Heart left ventricle (tissue), 16 donors: ENCODE measurements around the gene GPRC5B. TPM values are rescaled to one million over a fixed set of nuclear protein-coding genes. Genes with fewer than 3 reads are reported as not detected.

ENCODE experiments used
- ATAC-seq, 4 donors: fragments of 200-7000 bp; cut with Tn5 transposase; one replicate each; pipeline ENCODE4 v1.9.1; 2020 to 2022; ENCODE audit warnings: moderate library complexity in 4 of 4, mild to moderate bottlenecking in 3 of 4, moderate number of reproducible peaks in 1 of 4
- DNase-seq, 5 donors: peaks; one replicate each; pipeline ENCODE4 v3.0.0-alpha.2; 2020
- H3K27ac ChIP-seq, 12 donors: fragments of 200-600 bp; sonication (generic) in 4 of 12; one replicate each; pipeline versions ENCODE4 v1.5.0 to v1.8.0; 2016 to 2022; ENCODE audit warnings: mild to moderate bottlenecking in 2 of 12
- H3K27me3 ChIP-seq, 9 donors: fragments of 200-600 bp; sonication (generic) in 2 of 9; one replicate each; pipeline versions ENCODE4 v1.5.1 to v1.8.0; 2016 to 2022; ENCODE audit warnings: mild to moderate bottlenecking in 3 of 9
- H3K36me3 ChIP-seq, 9 donors: fragments of 200-600 bp; sonication (generic) in 2 of 9; one replicate each; pipeline versions ENCODE4 v1.5.0 to v1.8.0; 2018 to 2022; ENCODE audit warnings: mild to moderate bottlenecking in 2 of 9
- H3K4me1 ChIP-seq, 12 donors: fragments of 200-600 bp; sonication (generic) in 4 of 12; one replicate each; pipeline versions ENCODE4 v1.5.0 to v1.8.0; 2016 to 2022; ENCODE audit warnings: mild to moderate bottlenecking in 3 of 12
- H3K4me3 ChIP-seq, 12 donors: fragments of 200-600 bp; sonication (generic) in 4 of 12; one replicate each; pipeline versions ENCODE4 v1.5.0 to v1.8.0; 2017 to 2022; ENCODE audit warnings: mild to moderate bottlenecking in 9 of 12, moderate library complexity in 4 of 12
- H3K9me3 ChIP-seq, 12 donors: fragments of 200-600 bp; sonication (generic) in 4 of 12; one replicate each; pipeline versions ENCODE4 v1.5.0 to v1.8.0; 2016 to 2022; ENCODE audit warnings: mild to moderate bottlenecking in 1 of 12
- POLR2A ChIP-seq, 2 donors: fragments of 450-650 bp; IDR thresholded peaks; one replicate each; pipeline ENCODE4 v1.6.1; 2017; ENCODE audit warnings: antibody characterized with exemption in 2 of 2, mild to moderate bottlenecking in 2 of 2, moderate library complexity in 2 of 2
- WGBS, 4 donors: extraction: QIAGEN DNeasy Blood & Tissue Kit in 2 of 4; methylation state at CpG; one replicate each; pipeline versions ENCODE4 v1.1.5 to v1.1.7; 2013 to 2018; 5-methylcytosine and 5-hydroxymethylcytosine counted together
- intact Hi-C, 10 donors: fragments of 100-400 bp; cut with DNase I; formaldehyde crosslinking; loops; one replicate each; pipeline versions ENCODE4 v1.11.1 to v1.14.2; 2022
- polyA plus RNA-seq, 2 donors: library from polyadenylated mRNA; stranded (reverse); fragments of 200-250 nt; gene quantifications; one replicate each; pipeline ENCODE4 v1.2.3, GENCODE V29; 2013
- total RNA-seq, 9 donors: library from RNA; depleted of rRNA in 2 of 9; stranded (reverse); fragments of >200 nt in 2 of 9; fragmentation: NEBNext Ultra II Directional in 3 of 9; extraction: Animal tissue kit (Norgen Biotek cat#: 25700) in 3 of 9; gene quantifications; one replicate each; pipeline versions ENCODE4 v1.1.0 to v1.2.4, GENCODE V29; 2016 to 2023
- TF ChIP-seq, protein P1 (sequence below), 12 donors: fragments of 200-600 bp; sonication (generic) in 4 of 12; IDR thresholded peaks; one replicate each; pipeline versions ENCODE4 v1.5.0 to v1.8.0; 2018 to 2022; ENCODE audit warnings: antibody characterized with exemption in 12 of 12, mild to moderate bottlenecking in 5 of 12
- donor health status: ischemic (EF 13 %, LVEDD 7.1; RV severe dilation, severe dysfunction).
- donor health status: healthy with polysubstance abuse.
- donor health status: DM: no; HTN: yes; CAD: no.
- donor health status: DM: no; HTN: no; CAD: no.
- donor health status: ischemic (EF 25% LVEDD 6.9; RV normal size, moderate dysfunction).
- donor health status: ischemic (EF 25% LVEDD 5.7; RV mildly dilated, moderate dysfunction).
- donor health status: healthy.
- donor health status: DM: yes; HTN: yes; CAD: no.
- donor health status: ischemic (EF 35%, LVEDD 5.7; RV mildly dilated, moderate dysfunction).
- donor health status: nonischemic (EF 11% LVEDD 7.7; RV severe dilation, severe dysfunction).
- donor health status: DM: yes; HTN: yes; CAD: no.
- donor health status: PGD.
- donor health status: ischemic (EF 29% LVEDD 5.4; RV normal size, mild dysfunction).
- donor health status: nonischemic (EF 23%, LVEDD 6.1; RV moderate dilation, normal function).

GPRC5B gene
- total and polyA plus RNA-seq, 11 donors = 43.0 to 104 (median 77.9) TPM

DNA sequence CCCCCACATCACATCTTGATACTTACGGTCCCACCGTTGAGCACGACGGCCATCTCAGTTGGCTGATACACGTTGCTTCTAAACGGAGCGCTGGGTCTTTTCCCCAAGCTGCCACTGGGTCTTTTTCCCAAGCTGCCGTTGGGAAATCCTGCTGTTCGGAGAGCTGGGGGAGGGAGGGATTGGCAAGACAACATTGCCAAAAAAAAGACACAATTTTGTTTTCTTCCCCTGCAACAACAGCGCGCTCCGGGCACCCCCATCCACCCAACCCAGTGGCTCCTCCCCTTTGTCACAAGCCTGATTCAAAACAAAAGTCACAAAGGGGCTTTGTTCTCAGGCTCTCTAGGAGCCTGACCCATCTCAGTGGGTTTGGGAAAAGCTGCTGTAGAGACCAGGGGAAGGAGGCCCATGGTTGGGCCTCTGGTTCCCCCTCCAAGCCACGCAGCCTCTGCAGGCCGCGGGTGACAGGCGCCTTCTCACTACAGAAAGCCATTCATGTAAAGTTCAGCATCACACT, 22.8 kb downstream of the GPRC5B start:
- peaks cover 0 to 93% (median 44%) of the 10 kb centered on the region in 9 donors for H3K36me3 ChIP-seq

DNA sequence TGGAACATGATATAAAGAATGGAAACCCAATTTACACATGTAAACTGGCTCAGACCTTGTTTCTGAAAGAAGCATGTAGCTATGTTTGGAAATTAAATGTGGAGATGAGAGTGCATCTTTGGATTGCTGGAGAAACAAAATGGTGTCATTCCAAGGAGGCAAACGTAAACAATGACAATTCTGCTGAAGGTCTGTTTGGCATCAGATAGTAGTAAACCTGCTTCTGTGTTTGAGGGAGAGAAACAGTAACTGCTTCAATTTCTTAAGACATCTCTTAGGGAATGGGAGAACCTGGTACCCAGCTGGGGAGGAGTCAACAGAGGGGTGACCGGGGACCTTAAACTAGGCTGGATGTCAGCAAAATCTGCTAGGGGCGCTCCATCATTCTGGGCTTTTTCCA, 23.5 kb downstream of the GPRC5B start:
- ATAC-seq = no peak
- H3K4me3 ChIP-seq = peak overlapping the region in 6 of 12 donors; percentile 27 to 41 (median 30)
- intact Hi-C loops = loop anchor here in 1 of 10 donors (5.0 to 10.0 kb wide), 2 partner anchors 46 to 94 kb away; no protein-coding TSS in a partner anchor
- no peak for DNase-seq
- TF ChIP-seq, protein P1, sequence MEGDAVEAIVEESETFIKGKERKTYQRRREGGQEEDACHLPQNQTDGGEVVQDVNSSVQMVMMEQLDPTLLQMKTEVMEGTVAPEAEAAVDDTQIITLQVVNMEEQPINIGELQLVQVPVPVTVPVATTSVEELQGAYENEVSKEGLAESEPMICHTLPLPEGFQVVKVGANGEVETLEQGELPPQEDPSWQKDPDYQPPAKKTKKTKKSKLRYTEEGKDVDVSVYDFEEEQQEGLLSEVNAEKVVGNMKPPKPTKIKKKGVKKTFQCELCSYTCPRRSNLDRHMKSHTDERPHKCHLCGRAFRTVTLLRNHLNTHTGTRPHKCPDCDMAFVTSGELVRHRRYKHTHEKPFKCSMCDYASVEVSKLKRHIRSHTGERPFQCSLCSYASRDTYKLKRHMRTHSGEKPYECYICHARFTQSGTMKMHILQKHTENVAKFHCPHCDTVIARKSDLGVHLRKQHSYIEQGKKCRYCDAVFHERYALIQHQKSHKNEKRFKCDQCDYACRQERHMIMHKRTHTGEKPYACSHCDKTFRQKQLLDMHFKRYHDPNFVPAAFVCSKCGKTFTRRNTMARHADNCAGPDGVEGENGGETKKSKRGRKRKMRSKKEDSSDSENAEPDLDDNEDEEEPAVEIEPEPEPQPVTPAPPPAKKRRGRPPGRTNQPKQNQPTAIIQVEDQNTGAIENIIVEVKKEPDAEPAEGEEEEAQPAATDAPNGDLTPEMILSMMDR (IDR thresholded peaks at IDR 0.05) = no peak
- no peak for TF ChIP-seq POLR2A (IDR thresholded peaks at IDR 0.05)
- peaks cover 0 to 91% (median 44%) of the 10 kb centered on the region in 9 donors for H3K36me3 ChIP-seq
- H3K27me3 ChIP-seq = no peaks in the 10 kb centered on the region
- H3K9me3 ChIP-seq = no peaks in the 10 kb centered on the region
- WGBS, 4 donors = 83 to 92% (median 88%) methylated on average over 3 of the region's 3 CpGs
- H3K27ac ChIP-seq = peak overlapping the region in 2 of 12 donors; percentile 27 to 55
- H3K4me1 ChIP-seq = peaks cover 0 to 41% (median 19%) of the 10 kb centered on the region in 12 donors

More for the DNA sequence above, 22.8 kb downstream of the GPRC5B start:
- intact Hi-C loops = loop anchor here in 1 of 10 donors (5.0 to 10.0 kb wide), 2 partner anchors 47 to 95 kb away; no protein-coding TSS in a partner anchor
- Histone ChIP-seq H3K27me3 (no peaks in the 10 kb centered on the region), H3K27ac (peak overlapping the region in 8 of 12 donors; percentile 12 to 55 (median 32)), H3K9me3 (no peaks in the 10 kb centered on the region), H3K4me1 (peaks cover 0 to 48% (median 23%) of the 10 kb centered on the region in 12 donors), H3K4me3 (peak overlapping the region in 8 of 12 donors; percentile 8 to 41 (median 30))
- TF ChIP-seq, protein P1 (IDR thresholded peaks at IDR 0.05) = no peak
- no peak for TF ChIP-seq POLR2A (IDR thresholded peaks at IDR 0.05)
- WGBS, 4 donors = 65 to 76% (median 68%) methylated on average over 13 to 16 of the region's 16 CpGs
- DNase-seq (no peak), ATAC-seq (no peak)

DNA sequence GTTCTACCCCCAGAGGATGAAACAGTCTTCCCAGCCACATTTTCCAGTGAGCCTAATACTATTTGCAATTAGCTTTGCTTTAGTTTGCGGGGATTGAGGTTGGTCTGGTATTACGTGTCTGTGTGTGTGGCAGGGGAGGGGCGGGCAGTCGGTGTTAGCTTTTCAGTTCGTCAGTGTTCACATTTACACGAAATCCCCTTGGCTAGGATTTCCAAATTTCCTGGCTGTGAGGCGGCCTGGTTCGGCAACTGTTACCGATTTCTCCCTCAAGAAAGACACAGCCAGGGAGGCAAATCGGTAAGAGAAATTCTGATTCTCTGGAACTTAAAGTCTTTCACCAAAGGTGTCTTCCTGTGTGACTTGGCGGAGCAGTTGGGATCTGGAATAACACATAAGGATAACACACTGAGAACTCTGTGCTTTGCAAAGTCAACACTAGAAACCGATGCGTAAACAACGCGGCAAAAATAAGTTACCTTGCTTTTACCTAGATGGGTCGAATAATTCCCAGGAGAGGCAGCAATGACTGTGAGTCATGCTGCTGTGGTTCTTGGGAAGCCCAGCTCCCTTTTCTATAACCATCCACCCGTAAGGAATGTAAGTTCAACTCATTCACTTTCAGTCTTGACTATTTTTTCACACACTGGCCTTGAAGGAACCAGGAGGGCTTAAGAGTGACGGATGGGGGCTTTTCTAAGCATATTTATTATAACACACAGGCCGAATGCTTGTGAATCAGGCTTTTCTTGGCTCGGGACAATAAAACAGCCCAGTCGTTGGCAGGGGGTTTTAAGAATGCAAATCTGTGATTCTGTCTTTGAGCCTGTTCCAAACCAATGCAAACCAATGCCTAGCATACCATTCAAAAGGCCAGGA, 24.2 kb downstream of the GPRC5B start:
- TF ChIP-seq, protein P1 (IDR thresholded peaks at IDR 0.05) = no peak
- no peak for DNase-seq
- no peaks in the 10 kb centered on the region for H3K9me3 ChIP-seq
- ATAC-seq = no peak
- peaks cover 0 to 90% (median 48%) of the 10 kb centered on the region in 9 donors for H3K36me3 ChIP-seq
- H3K27ac ChIP-seq = peak overlapping the region in 1 of 12 donors; percentile 27
- 80 to 87% (median 84%) methylated on average over 21 of the region's 21 CpGs for WGBS, 4 donors
- no peaks in the 10 kb centered on the region for H3K27me3 ChIP-seq
- H3K4me1 ChIP-seq = peaks cover 0 to 35% (median 16%) of the 10 kb centered on the region in 12 donors
- H3K4me3 ChIP-seq = no peak overlapping the region
- intact Hi-C loops = loop anchor here in 1 of 10 donors (5.0 to 10.0 kb wide), 2 partner anchors 46 to 93 kb away; no protein-coding TSS in a partner anchor

GRCh38 chr16:19859603-19860002, 25.0 kb downstream of the GPRC5B start:
- no peak overlapping the region for H3K27ac ChIP-seq
- H3K4me3 ChIP-seq = no peak overlapping the region
- no peaks in the 10 kb centered on the region for H3K27me3 ChIP-seq
- whole genome bisulfite sequencing, 4 donors = 90 to 93% (median 92%) methylated on average over 4 of the region's 4 CpGs
- H3K9me3 ChIP-seq = no peaks in the 10 kb centered on the region
- H3K4me1 ChIP-seq = peaks cover 0 to 29% (median 10%) of the 10 kb centered on the region in 12 donors
- no peak for ATAC-seq
- intact Hi-C loops = loop anchor here in 1 of 10 donors (5.0 to 10.0 kb wide), 2 partner anchors 45 to 92 kb away; no protein-coding TSS in a partner anchor
- no peak for TF ChIP-seq POLR2A (IDR thresholded peaks at IDR 0.05)
- TF ChIP-seq, protein P1 (IDR thresholded peaks at IDR 0.05) = no peak
- DNase-seq = no peak
- peaks cover 0 to 82% (median 48%) of the 10 kb centered on the region in 9 donors for H3K36me3 ChIP-seq
